HG02763 (cell line): ENCODE results near the gene CCDC201.
"Not testable (repeated sequence)": the region's sequence is repeated elsewhere in the genome, so short reads cannot be mapped to it uniquely, and the experiment has no call there.

Experiments
- ATAC-seq: cut with Tn5 transposase; IDR thresholded peaks from one replicate; pipeline ENCODE4 v1.9.1; 2021; ENCODE audit warnings: mild to moderate bottlenecking, moderate library complexity; ENCODE audit not compliant: unreplicated experiment

The CCDC201 gene

DNA sequence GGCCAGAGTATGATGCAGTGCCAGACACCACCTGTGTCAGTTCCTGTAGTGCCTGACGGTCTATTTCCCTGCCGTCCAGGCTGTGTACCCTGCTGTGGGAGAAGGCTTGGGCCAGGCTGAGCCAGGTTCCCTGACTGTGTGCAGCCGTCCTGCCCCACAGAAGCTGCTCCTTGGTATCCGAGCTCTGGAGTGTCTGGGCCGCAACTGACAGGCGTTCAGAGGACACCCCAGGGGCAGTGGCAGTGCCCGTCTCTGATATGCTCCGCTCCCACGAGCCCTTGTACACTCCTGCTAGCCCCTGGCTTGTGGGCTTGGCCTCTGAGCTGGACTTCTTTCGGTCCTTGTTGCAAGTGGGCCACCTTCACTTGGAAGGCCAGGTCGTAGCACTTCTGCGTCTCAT is 55.0 kb downstream of the CCDC201 start:
- ATAC-seq: not testable (repeated sequence)

DNA sequence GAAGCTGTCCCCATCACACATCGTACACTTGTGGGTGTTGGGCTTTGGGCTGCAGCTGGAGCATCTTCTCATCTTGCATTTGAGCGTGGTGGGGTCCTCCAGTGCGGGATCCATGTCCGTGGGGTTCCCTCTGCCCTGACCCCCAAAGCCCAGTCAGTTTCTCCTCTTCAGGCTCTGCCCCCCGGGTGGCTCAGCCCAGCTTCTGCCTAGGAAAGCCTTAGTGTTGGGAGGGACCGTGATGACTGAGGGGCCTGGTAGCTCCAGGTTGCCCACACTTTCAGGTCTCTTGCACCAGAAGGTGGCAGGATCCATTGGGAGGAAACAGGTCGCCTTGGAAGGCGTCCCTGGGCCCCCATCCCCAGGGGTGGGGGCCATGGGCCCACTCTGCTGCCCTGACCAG is 55.9 kb downstream of the CCDC201 start:
- not testable (repeated sequence) for ATAC-seq

DNA sequence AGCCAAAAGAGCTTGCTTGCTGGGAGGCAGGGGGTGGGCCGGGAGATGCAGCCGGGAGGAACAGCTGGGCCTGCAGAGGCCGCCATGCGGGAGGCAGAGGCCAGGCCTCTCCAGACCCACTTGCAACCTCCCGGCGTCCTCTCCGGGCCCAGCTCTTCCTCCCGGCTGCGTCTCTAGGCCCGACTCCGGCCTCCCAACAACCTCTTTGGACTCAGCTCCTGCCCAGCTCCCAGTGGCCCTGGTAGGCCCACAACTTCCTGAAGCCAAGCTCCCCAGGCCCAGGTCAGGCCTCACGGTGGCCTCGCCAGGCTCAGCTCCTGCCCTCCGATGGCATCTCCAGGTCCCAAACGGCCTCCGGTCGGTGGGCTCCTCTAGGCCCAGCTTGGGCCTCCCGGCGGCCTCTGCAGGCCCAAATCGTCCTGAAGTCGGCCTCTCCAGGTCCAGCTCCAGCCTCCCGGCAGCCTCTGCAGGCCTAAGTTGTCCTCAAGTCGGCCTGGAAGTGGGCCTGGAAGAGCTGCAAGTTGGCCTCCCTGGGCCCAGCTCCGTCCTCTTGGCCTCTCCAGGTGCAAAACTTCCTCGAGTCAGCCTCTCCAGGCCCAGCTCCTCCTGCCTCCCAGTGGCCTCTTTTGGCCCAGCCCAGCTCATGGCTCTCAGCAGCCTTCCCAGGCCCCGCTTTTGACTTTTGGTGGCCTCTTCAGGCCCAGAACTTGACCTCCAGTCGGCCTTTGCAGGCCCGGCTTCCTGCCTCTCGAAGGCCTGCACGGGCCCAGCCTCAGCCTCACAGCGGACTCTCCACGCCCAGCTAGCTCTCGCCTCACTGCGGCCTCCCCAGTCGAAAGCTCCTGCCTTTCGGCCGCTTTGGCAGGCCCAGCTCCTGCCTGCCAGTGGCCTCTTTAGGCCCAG is 58.4 kb downstream of the CCDC201 start:
- ATAC-seq: not testable (repeated sequence)

DNA sequence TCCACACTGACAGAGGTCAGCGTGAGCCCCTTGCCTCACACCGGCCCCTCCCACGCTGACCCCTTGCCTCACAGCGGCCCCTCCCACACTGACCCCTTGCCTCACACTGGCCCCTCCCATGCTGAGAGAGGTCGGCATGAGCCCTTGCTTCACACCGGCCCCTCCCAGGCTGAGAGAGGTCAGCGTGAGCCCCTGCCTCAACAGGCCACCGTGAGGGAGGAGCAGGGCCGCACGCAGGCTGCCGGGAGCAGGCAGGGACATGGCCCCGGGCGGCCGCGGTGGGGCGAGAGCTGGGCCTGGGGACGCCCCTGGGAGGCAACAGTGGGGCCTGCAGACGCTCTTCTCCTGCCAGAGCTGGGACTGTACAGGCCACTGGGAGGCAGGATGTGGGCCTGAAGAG is 59.1 kb downstream of the CCDC201 start:
- ATAC-seq: not testable (repeated sequence)

DNA sequence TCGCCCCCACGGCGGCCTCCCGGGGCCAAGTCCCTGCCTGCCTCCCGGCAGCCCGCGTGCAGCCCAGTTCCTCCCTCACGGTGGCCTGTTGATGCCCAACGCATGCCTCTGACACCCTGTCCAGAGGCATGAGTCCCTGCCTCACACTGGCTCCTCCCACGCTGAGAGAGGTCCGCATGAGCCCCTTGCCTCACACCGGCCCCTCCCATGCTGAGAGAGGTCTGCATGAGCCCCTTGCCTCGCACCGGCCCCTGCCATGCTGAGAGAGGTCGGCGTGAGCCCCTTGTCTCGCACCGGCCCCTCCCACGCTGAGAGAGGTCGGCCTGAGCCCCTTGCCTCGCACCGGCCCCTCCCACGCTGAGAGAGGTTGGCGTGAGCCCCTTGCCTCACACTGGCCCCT is 59.9 kb downstream of the CCDC201 start:
- ATAC-seq: no peak

DNA sequence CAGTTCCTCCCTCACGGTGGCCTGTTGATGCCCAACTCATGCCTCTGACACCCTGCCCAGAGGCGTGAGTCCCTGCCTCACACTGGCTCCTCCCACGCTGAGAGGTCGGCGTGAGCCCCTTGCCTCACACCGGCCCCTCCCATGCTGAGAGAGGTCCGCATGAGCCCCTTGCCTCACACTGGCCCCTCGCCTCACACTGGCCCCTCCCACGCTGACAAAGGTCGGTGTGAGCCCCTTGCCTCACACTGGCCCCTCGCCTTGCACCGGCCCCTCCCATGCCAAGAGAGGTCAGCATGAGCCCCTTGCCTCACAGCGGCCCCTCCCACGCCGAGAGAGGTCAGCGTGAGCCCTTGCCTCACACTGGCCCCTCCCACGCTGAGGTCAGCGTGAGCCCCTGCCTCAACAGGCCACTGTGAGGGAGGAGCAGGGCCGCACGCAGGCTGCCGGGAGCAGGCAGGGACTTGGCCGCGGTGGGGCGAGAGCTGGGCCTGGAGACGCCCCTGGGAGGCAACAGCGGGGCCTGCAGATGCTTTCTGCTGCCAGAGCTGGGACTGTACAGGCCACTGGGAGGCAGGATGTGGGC is 61.1 kb downstream of the CCDC201 start:
- not testable (repeated sequence) for ATAC-seq

DNA sequence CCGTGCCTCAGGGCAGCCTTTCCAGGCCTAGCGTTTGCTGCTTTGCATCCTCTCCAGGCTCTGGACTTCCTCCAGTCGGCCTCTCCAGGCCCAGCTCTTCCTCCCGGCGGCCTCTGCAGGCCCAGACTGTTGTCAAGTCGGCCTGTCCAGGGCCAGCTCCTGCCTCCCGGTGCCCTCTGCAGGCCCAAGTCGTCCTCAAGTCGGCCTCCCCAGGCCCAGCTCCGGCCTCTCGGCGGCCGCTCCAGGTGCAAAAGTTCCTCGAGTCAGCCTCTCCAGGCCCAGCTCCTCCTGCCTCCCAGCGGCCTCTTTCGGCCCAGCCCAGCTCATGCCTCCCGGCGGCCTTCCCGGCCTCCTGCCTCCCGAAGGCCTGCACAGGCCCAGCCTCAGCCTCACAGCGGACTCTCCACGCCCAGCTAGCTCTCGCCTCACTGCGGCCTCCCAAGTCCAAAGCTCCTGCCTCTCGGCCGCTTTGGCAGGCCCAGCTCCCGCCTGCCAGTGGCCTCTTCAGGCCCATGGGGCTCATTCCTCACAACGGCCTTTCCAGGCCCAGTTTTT is 62.4 kb downstream of the CCDC201 start:
- ATAC-seq: not testable (repeated sequence)
